ENCODE measurements around the gene MCCC2.
"Not testable (repeated sequence)": the region's sequence is repeated elsewhere in the genome, so short reads cannot be mapped to it uniquely, and the experiment has no call there.

DNA sequence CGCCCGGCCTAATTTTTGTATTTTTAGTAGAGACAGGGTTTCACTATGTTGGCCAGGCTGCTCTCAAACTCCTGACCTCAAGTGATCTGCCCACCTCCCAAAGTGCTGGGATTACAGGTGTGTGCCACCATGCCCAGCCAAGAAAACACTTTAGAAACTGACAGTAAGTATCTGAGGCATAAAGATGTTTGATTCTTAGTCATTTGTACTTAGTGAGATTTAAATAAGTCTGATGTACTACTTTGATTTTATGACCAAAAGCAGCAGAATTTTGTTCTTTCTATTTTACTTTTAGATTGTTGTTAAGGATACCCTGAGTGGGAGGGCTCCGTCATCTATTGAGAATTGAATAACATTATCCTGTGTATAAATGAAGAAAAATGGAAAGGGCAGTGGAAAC lies 63.8 kb downstream of the MCCC2 start:
- TF ChIP-seq, protein P1, sequence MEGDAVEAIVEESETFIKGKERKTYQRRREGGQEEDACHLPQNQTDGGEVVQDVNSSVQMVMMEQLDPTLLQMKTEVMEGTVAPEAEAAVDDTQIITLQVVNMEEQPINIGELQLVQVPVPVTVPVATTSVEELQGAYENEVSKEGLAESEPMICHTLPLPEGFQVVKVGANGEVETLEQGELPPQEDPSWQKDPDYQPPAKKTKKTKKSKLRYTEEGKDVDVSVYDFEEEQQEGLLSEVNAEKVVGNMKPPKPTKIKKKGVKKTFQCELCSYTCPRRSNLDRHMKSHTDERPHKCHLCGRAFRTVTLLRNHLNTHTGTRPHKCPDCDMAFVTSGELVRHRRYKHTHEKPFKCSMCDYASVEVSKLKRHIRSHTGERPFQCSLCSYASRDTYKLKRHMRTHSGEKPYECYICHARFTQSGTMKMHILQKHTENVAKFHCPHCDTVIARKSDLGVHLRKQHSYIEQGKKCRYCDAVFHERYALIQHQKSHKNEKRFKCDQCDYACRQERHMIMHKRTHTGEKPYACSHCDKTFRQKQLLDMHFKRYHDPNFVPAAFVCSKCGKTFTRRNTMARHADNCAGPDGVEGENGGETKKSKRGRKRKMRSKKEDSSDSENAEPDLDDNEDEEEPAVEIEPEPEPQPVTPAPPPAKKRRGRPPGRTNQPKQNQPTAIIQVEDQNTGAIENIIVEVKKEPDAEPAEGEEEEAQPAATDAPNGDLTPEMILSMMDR (IDR thresholded peaks at IDR 0.05), result not testable (repeated sequence)
- not testable (repeated sequence) for TF ChIP-seq POLR2A, EP300 (IDR thresholded peaks at IDR 0.05)

Measured in tibial nerve (tissue), 4 donors.